HG03139 (cell line): ENCODE data around the gene CHTF18.

Experiments
- ATAC-seq: cut with Tn5 transposase; IDR thresholded peaks from one replicate; pipeline ENCODE4 v1.9.1; 2021; ENCODE audit not compliant: unreplicated experiment

CHTF18 gene

DNA sequence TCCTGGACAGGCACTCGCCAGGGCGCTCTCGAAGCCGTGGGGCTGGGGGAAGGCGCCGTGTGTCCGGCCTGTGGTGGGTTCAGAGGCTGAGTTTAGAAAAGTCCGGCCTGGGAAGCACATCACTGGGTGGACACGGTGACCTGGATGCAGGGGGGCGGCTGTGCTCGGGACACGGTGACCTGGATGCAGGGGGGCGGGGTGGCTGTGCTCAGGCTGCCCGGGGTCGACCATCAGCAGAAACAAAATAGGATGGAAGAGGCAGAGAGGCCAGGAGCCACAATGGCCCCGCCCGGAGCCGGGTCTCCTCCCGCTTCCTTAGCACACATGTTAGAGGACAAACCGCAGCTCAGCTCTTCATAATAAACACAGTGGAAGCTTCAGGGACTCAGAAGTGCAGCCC is 55.4 kb downstream of the CHTF18 start:
- ATAC-seq: no peak

DNA sequence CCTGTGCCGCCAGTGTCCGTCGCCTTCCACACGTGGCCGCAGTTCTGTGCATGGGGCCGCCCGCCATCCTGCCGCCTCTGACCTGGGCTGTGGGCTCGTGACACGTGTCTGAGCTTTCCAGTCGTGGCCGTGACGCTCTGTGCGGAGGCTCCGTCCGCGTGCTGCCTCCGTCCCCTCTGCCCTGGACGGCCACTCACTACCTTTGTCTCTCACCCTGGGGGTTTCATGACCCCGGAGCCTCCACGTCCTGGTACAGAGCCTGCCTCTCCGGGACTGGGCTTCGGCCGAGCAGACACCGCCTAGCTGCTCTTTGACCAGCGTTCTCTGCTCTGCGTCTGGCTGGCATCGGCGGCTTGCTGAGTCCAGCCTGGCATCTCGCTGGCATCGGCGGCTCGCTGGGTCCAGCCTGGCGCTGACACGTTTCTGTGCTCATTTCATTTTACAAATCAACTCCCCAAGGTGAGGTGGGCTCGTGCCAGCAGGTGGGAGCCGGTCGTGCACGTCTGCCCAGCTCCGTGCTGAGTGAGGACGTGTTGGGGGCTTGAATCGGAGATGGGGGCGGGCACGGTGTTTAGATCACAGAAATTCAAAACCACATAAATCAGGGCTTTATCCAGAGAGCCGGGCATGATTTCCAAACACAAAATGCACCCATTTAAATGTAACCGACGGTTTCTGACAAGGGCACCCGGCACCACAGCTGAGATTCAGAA is 56.4 kb downstream of the CHTF18 start:
- no peak for ATAC-seq

DNA sequence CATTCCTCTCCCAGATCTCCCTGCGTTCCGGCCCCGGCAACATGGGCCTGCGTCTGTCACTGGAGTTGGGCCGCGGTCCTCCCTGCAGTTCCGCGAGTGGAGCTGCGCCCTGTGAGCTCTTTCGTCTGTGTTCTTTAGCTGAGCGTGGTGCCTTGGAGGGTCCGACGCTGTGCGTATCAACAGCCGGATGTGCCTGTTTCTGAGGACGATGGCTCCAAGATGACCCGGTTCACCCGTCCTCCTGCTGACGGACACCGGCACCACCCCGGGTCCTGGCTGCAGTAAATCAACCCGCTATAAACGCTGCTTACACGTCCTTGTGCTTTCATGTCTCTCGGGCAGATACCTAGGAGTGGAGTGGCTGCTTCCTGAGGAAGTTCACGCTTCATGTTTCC is 56.9 kb downstream of the CHTF18 start:
- ATAC-seq: no peak

DNA sequence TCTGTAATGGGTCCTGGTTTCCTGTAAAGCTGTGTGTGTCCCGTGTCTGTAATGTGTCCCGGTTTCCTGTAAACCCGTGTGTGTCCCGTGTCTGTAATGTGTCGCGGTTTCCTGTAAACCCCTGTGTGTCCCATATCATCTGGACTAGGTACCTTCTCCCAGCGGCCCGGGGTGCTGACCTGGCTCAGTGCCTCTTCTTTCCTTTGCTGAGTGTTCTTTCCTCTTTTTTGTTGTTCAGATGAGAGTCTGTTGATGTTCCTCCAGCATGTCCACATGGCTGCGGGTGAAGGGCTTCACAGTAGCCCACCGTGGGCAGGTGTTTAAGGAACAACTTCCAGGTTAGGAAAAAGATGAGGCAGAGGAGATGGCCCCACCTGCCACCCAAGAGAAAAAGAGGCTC is 58.7 kb downstream of the CHTF18 start:
- no peak for ATAC-seq
